Lower leg skin (tissue), 3 donors: Measurements from ENCODE around the gene ASIC4.

Experiments
- POLR2A ChIP-seq, 2 donors: fragments of 450-650 bp; IDR thresholded peaks; one replicate each; pipeline ENCODE4 v1.6.1; 2016 to 2017; ENCODE audit warnings: antibody characterized with exemption in 2 of 2, mild to moderate bottlenecking in 1 of 2, moderate library complexity in 1 of 2
- TF ChIP-seq, protein P1 (sequence below), 3 donors: fragments of 450-650 bp; IDR thresholded peaks; one replicate each; pipeline ENCODE4 v1.5.1; 2016; ENCODE audit warnings: antibody characterized with exemption in 3 of 3, mild to moderate bottlenecking in 3 of 3, moderate library complexity in 2 of 3

DNA sequence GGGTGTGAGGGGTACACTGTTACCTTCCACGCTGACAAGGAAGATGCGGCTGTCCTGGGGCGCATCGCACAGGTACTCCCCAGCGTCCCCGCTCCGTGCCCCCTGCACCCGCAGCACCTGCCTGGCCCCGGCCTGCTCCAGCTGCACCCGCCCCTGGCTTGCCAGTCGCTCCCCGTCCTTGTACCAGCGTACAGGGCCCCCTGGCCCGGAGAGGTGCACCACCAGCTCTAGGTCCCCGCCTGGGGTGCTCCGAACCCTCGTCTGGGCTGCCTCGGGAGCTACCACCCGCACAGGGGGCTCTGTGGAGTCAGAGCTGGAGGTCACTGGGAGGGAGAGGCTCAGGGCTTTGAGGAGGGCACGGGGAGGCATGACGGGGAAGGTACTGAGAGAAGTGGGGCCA is 43.0 kb downstream of the ASIC4 start:
- TF ChIP-seq POLR2A (IDR thresholded peaks at IDR 0.05), result no peak
- TF ChIP-seq, protein P1, sequence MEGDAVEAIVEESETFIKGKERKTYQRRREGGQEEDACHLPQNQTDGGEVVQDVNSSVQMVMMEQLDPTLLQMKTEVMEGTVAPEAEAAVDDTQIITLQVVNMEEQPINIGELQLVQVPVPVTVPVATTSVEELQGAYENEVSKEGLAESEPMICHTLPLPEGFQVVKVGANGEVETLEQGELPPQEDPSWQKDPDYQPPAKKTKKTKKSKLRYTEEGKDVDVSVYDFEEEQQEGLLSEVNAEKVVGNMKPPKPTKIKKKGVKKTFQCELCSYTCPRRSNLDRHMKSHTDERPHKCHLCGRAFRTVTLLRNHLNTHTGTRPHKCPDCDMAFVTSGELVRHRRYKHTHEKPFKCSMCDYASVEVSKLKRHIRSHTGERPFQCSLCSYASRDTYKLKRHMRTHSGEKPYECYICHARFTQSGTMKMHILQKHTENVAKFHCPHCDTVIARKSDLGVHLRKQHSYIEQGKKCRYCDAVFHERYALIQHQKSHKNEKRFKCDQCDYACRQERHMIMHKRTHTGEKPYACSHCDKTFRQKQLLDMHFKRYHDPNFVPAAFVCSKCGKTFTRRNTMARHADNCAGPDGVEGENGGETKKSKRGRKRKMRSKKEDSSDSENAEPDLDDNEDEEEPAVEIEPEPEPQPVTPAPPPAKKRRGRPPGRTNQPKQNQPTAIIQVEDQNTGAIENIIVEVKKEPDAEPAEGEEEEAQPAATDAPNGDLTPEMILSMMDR (IDR thresholded peaks at IDR 0.05), result no peak
